HG03520 (cell line): ENCODE data around the gene CCDC60.

Source experiments
- ATAC-seq: cut with Tn5 transposase; IDR thresholded peaks from one replicate; pipeline ENCODE4 v1.9.1; 2021; ENCODE audit warnings: mild to moderate bottlenecking, moderate library complexity; ENCODE audit not compliant: unreplicated experiment

Gene CCDC60

DNA sequence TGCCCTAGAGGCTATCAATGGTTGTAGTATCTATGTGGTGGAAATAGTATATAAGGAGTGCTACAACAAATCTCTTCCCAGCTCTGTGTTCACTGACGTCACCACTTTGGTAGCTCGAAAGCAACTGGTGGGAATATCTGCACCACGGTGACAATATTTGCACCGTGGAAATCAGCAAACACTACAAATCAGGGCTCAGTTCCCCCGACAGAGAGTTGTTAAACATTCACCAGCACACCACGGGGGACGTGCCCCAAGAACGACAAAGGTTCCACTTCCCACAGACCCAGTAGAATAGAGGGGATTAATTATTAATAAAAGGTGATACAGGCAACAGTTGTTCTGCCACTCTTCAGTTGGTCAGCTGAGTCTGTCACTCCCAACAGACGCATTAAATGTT is 98.4 kb downstream of the CCDC60 start:
- no peak for ATAC-seq

DNA sequence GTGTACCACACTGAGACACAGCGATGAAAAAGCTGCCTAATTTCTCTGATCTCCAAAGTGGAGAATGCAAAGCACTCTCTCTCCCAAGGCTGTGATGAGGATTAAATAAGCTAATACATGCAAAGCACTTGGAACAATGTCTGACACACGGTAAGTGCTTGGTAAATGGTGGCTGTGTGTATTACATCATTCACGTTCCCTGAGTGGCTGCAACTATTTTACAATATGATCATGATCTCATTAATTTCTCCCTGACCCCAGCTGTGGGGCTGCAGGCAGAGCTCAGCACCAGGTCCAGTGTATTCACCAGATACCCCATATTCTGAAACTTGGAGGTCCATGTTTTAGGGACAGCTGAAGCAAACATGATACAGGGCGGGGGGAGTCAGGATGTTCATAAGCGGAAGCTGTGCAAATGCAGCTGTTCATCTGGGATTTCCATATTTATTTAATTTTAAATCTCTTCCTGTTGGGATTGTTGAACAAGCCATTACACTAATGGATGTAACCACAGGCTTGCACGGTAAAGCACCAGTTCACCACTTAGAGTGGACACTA is 106.4 kb downstream of the CCDC60 start:
- ATAC-seq, result no peak

DNA sequence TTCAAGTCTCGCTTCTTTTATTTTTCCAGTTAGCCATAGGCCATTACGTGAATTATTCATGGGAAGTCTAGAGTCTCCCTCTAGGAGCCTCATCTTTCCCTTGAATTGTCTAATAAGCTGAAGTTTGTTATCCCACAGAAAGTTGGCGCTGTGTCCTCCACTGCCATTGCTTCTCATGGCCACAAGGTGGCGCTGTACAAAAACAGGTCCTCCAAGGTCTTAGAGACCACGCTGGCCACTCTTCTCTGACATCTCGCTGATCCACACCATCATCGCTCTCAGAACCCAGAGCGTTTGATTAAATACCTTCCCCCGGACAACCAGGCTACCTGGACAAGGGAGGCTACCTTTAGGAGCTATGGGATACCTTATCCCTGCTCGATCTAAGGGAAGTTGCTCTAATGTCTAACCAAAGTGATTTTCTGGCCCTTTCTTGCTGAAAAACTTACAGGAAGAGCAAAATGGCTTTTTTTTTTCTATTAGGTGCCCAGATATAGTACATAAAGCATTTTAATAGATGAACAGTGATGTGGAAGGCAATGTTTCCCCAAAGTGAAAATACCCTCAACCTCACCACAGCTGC is 110.0 kb downstream of the CCDC60 start:
- peak; percentile 56 for ATAC-seq

DNA sequence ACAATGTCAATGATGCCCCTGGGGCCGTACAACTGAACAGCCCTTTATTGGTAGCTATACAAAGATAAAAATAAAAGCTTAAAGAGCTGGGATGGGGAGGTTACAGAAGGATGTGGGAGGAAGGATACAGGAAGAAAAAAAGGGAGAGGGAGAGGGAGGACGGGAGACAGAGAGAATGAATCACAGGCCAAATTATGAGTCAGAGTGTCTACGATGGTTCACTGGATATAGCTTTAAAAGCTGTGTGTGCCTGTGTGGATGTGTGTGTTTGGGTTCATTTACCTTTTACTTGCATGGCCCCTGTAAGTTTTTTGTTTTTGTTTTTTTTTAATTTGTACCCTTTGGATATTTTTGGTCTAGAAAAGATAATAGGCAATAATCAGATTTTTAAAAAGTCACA is 111.9 kb downstream of the CCDC60 start:
- no peak for ATAC-seq

GRCh38 chr12:119447126-119447525 is 112.6 kb downstream of the CCDC60 start:
- ATAC-seq, result no peak

DNA sequence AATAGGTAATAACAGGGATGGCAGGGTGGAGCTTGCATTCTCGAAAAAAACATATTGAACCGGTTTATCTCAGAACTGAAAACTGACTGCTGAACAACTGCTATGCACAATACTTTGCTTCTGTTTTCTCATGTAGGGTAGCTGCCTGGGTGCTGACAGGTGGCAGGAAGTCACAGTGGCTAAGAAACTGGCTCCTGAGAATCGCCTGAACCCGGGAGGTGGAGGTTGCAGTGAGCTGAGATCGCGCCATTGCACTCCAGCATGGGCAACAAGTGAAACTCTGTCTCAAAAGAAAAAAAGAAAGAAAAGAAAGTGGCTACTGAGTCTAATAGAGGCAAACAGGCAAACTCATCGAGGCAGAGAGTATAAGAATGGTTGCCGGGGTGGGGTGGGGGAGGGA is 113.1 kb downstream of the CCDC60 start:
- ATAC-seq, result no peak

DNA sequence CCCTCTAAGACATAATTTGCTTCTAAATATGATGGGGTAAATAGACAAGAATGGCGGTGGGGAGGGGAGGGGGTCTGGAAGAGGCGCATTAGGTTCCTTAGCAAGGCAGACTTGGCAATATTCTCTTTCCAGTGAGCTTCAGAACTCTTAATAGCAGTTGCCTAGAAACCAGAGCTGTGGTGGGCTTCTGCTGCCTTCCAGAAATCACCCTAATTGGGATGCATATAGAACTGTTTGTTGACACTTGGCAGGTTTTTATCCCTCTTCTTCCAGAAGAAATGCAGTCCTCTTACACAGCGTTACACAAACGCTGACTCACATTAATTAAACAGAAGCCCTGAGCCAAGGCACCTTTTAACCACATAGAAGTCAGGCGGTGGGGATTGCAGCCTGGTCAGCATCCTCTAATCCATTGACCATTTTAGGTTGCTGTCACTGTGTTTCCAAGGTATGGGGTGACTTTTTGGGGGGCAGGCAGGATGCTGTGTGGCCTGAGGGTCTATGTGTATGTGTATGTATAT is 114.1 kb downstream of the CCDC60 start:
- no peak for ATAC-seq

GRCh38 chr12:119450771-119451170 is 116.2 kb downstream of the CCDC60 start:
- ATAC-seq, result no peak

DNA sequence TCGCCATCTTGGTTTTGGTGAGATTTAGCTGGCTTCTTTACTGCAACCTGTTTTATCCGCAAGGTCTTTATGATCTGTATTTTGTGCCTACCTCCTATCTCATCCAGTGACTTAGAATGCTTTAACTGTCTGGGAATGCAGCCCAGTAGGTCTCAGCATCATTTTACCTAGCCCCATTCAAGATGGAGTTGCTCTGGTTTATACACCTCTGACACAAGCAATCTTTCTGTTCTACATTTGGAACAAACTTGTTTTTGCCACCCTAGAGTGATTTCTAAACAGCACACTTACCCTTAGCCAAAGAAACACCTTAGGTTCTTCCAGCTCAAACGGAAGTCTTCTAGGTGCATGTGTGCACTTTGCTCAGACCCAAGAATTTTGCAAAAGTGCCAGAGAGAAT is 122.3 kb downstream of the CCDC60 start:
- no peak for ATAC-seq

DNA sequence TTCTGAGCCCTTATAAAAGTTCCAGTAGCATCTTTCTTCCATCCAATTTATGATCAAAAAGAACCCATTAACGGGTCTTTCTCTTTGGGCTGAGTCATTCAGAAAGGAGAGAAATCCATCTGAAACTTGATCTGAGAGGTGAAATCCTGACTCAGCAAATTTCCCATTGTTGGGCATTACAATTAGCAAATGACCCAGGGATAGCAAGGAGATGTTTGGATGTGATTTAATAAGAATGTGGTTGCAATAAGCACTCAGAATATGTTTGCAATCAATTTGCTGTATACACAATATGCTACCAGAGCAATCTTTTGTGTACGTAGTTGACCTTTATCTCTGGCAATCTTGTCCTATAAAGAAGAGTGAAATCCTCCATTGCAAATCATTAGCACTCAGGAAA is 122.7 kb downstream of the CCDC60 start:
- ATAC-seq, result no peak

DNA sequence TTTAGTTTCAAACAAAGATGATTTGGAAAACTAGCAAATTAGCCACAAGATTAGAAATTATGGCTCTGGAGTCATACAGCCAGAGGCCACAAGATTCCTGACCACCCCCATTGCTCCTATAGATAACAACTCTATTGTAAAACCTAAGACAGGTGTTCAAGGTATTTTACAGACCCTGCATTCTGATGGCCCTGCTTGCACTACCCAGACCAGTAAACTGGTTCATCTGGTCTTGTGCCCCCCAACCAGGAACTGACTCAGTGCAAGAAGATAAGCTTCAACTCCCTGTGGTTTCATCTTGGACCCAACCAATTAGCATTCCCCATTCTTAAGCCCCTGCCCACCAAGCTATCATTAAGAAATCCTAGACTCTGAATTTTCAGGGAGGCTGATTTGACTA is 125.0 kb downstream of the CCDC60 start:
- ATAC-seq, result no peak

- no peak for ATAC-seq
Measured at GRCh38 chr12:119460876-119461275, 126.3 kb downstream of the CCDC60 start.

GRCh38 chr12:119461636-119462214 is 127.2 kb downstream of the CCDC60 start:
- ATAC-seq, result no peak

GRCh38 chr12:119463211-119463926 is 128.8 kb downstream of the CCDC60 start:
- ATAC-seq, result no peak

GRCh38 chr12:119468296-119468695 is 133.8 kb downstream of the CCDC60 start:
- ATAC-seq, result no peak

GRCh38 chr12:119475650-119476049 is 141.1 kb downstream of the CCDC60 start:
- no peak for ATAC-seq

GRCh38 chr12:119476951-119477350 is 142.4 kb downstream of the CCDC60 start:
- no peak for ATAC-seq

GRCh38 chr12:119479121-119479561 is 144.6 kb downstream of the CCDC60 start:
- no peak for ATAC-seq

GRCh38 chr12:119480551-119480950 is 146.0 kb downstream of the CCDC60 start:
- ATAC-seq, result no peak

- ATAC-seq, result no peak
Measured at GRCh38 chr12:119486599-119487154, 152.1 kb downstream of the CCDC60 start.

DNA sequence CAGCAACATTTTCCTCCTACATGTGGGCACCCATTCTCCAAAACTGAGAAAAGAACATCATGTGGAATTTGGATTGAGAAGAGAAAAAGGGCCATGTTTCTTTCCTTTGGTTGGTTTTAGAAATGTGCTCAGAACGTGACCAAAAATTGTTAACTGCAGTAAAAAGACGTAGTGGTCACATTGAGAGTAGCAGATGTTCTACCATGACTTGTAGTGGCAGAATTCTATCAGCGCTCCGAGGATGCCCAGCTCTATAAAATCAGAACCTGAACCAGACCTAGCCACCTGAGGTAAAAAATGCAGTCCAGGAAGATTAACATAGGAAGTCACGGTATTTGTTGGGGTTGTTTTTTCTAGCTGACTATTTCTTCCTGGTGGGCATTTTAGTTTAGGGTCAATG is 157.3 kb downstream of the CCDC60 start:
- ATAC-seq, result no peak

GRCh38 chr12:119500209-119500608 is 165.7 kb downstream of the CCDC60 start:
- no peak for ATAC-seq
